Measurements from ENCODE around the gene TRIM52.
A peak's percentile ranks its signal among the peaks of the same experiment; 100 is the strongest.
"Not testable (repeated sequence)": the region's sequence is repeated elsewhere in the genome, so short reads cannot be mapped to it uniquely, and the experiment has no call there.

The TRIM52 gene

GRCh38 chr5:181217803-181218062 is 43.2 kb downstream of the TRIM52 start:
- Histone ChIP-seq H3K9me3 (ENCODE audit: low read length) (no peaks in the 10 kb centered on the region), H3K4me2 (ENCODE audit: low read length) (peak overlapping the region; percentile 85), H3K9me2 (ENCODE audit: low read depth, low read length) (no peaks in the 10 kb centered on the region), H3K9ac (ENCODE audit: low read length) (peak overlapping the region; percentile 50; the same call in 1 of the 2 replicates), H3K36me3 (ENCODE audit: insufficient read depth, low read length) (no peaks in the 10 kb centered on the region), H3K4me3 (ENCODE audit: low read depth, low read length, poor library complexity, severe bottlenecking) (peak overlapping the region; percentile 64), H3K27me3 (ENCODE audit: insufficient read depth, low read length) (no peaks in the 10 kb centered on the region), H3K4me1 (ENCODE audit: insufficient read depth, low read length, severe bottlenecking) (peaks cover 36% of the 10 kb centered on the region), H3K27ac (ENCODE audit: low read depth, low read length, poor library complexity, severe bottlenecking) (peak overlapping the region; percentile 68), H4K20me1 (ENCODE audit: insufficient read depth, low read length) (no peaks in the 10 kb centered on the region), H3K79me2 (ENCODE audit: insufficient read depth, low read length) (no peaks in the 10 kb centered on the region), H2AFZ (ENCODE audit: low read length) (no peak overlapping the region), H3F3A (ENCODE audit: insufficient read depth, low read length) (0 out of 2 replicates have a peak, but pooled peaks cover 12% of the 10 kb centered on the region)
- TF ChIP-seq EZH2 (IDR thresholded peaks at IDR 0.05; ENCODE audit: borderline replicate concordance, low read length): no peak
- TF ChIP-seq, protein P1, sequence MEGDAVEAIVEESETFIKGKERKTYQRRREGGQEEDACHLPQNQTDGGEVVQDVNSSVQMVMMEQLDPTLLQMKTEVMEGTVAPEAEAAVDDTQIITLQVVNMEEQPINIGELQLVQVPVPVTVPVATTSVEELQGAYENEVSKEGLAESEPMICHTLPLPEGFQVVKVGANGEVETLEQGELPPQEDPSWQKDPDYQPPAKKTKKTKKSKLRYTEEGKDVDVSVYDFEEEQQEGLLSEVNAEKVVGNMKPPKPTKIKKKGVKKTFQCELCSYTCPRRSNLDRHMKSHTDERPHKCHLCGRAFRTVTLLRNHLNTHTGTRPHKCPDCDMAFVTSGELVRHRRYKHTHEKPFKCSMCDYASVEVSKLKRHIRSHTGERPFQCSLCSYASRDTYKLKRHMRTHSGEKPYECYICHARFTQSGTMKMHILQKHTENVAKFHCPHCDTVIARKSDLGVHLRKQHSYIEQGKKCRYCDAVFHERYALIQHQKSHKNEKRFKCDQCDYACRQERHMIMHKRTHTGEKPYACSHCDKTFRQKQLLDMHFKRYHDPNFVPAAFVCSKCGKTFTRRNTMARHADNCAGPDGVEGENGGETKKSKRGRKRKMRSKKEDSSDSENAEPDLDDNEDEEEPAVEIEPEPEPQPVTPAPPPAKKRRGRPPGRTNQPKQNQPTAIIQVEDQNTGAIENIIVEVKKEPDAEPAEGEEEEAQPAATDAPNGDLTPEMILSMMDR (IDR thresholded peaks at IDR 0.05; ENCODE audit: low read length): no peak; the same call in 1 of the 2 replicates

GRCh38 chr5:181217111-181217802 is 43.7 kb downstream of the TRIM52 start:
- Histone ChIP-seq H3K4me3 (ENCODE audit: low read depth, low read length, poor library complexity, severe bottlenecking) (peak overlapping the region; percentile 64), H3K4me1 (ENCODE audit: insufficient read depth, low read length, severe bottlenecking) (peaks cover 32% of the 10 kb centered on the region), H3F3A (ENCODE audit: insufficient read depth, low read length) (0 out of 2 replicates have a peak, but pooled peaks cover 12% of the 10 kb centered on the region), H3K27me3 (ENCODE audit: insufficient read depth, low read length) (no peaks in the 10 kb centered on the region), H3K27ac (ENCODE audit: low read depth, low read length, poor library complexity, severe bottlenecking) (peak overlapping the region; percentile 68), H2AFZ (ENCODE audit: low read length) (no peak overlapping the region), H3K36me3 (ENCODE audit: insufficient read depth, low read length) (no peaks in the 10 kb centered on the region), H3K4me2 (ENCODE audit: low read length) (peak overlapping the region; percentile 85), H3K9ac (ENCODE audit: low read length) (peak overlapping the region; percentile 50; the same call in 1 of the 2 replicates), H3K9me2 (ENCODE audit: low read depth, low read length) (no peaks in the 10 kb centered on the region), H3K79me2 (ENCODE audit: insufficient read depth, low read length) (no peaks in the 10 kb centered on the region), H3K9me3 (ENCODE audit: low read length) (no peaks in the 10 kb centered on the region), H4K20me1 (ENCODE audit: insufficient read depth, low read length) (no peaks in the 10 kb centered on the region)
- TF ChIP-seq, protein P1 (IDR thresholded peaks at IDR 0.05; ENCODE audit: low read length): peak; percentile 40; the same call in 1 of the 2 replicates
- TF ChIP-seq EZH2 (IDR thresholded peaks at IDR 0.05; ENCODE audit: borderline replicate concordance, low read length): no peak

- Histone ChIP-seq H3K9me3 (ENCODE audit: low read length) (no peaks in the 10 kb centered on the region), H4K20me1 (ENCODE audit: insufficient read depth, low read length) (no peaks in the 10 kb centered on the region), H3K27ac (ENCODE audit: low read depth, low read length, poor library complexity, severe bottlenecking) (peak overlapping the region; percentile 5), H2AFZ (ENCODE audit: low read length) (0 out of 2 replicates have a peak overlapping the region, but pooled peaks have one; percentile 32), H3K4me1 (ENCODE audit: insufficient read depth, low read length, severe bottlenecking) (peaks cover 25% of the 10 kb centered on the region), H3K4me2 (ENCODE audit: low read length) (peak overlapping the region; percentile 76), H3K27me3 (ENCODE audit: insufficient read depth, low read length) (no peaks in the 10 kb centered on the region), H3K9me2 (ENCODE audit: low read depth, low read length) (no peaks in the 10 kb centered on the region), H3F3A (ENCODE audit: insufficient read depth, low read length) (0 out of 2 replicates have a peak, but pooled peaks cover 8% of the 10 kb centered on the region), H3K9ac (ENCODE audit: low read length) (peak overlapping the region; percentile 56), H3K36me3 (ENCODE audit: insufficient read depth, low read length) (no peaks in the 10 kb centered on the region), H3K79me2 (ENCODE audit: insufficient read depth, low read length) (no peaks in the 10 kb centered on the region), H3K4me3 (ENCODE audit: low read depth, low read length, poor library complexity, severe bottlenecking) (peak overlapping the region; percentile 64)
- no peak for TF ChIP-seq EZH2 (IDR thresholded peaks at IDR 0.05; ENCODE audit: borderline replicate concordance, low read length)
- TF ChIP-seq, protein P1 (IDR thresholded peaks at IDR 0.05; ENCODE audit: low read length): no peak
Measured at GRCh38 chr5:181215997-181216989, 44.6 kb downstream of the TRIM52 start.

GRCh38 chr5:181214249-181214648 is 46.7 kb downstream of the TRIM52 start:
- not testable (repeated sequence) for H3K79me2 ChIP-seq (ENCODE audit: insufficient read depth, low read length); H3K9ac ChIP-seq (ENCODE audit: low read length); H3K27me3 ChIP-seq (ENCODE audit: insufficient read depth, low read length); H3F3A ChIP-seq (ENCODE audit: insufficient read depth, low read length); H3K36me3 ChIP-seq (ENCODE audit: insufficient read depth, low read length); H3K4me2 ChIP-seq (ENCODE audit: low read length); H3K4me3 ChIP-seq (ENCODE audit: low read depth, low read length, poor library complexity, severe bottlenecking); H3K9me3 ChIP-seq (ENCODE audit: low read length); H2AFZ ChIP-seq (ENCODE audit: low read length); H4K20me1 ChIP-seq (ENCODE audit: insufficient read depth, low read length); H3K27ac ChIP-seq (ENCODE audit: low read depth, low read length, poor library complexity, severe bottlenecking); H3K9me2 ChIP-seq (ENCODE audit: low read depth, low read length)
- H3K4me1 ChIP-seq (ENCODE audit: insufficient read depth, low read length, severe bottlenecking): peaks cover 18% of the 10 kb centered on the region

Data from OCI-LY1 (cell line).